Tongue (tissue), 2 donors: Measurements from ENCODE around the gene DHX8. TPM values are rescaled to one million over a fixed set of nuclear protein-coding genes. Genes with fewer than 3 reads are reported as not detected.

ENCODE experiments used
- DNase-seq: peaks from one replicate; pipeline ENCODE4 v3.0.0-alpha.2; 2015
- total RNA-seq: library from RNA; depleted of rRNA; stranded (reverse); fragments of >200 nt; gene quantifications from one replicate; pipeline ENCODE4 v1.2.3, GENCODE V29; 2014

Gene DHX8
- total RNA-seq, 1 donor from 2014 or later: 34.4 TPM

DNA sequence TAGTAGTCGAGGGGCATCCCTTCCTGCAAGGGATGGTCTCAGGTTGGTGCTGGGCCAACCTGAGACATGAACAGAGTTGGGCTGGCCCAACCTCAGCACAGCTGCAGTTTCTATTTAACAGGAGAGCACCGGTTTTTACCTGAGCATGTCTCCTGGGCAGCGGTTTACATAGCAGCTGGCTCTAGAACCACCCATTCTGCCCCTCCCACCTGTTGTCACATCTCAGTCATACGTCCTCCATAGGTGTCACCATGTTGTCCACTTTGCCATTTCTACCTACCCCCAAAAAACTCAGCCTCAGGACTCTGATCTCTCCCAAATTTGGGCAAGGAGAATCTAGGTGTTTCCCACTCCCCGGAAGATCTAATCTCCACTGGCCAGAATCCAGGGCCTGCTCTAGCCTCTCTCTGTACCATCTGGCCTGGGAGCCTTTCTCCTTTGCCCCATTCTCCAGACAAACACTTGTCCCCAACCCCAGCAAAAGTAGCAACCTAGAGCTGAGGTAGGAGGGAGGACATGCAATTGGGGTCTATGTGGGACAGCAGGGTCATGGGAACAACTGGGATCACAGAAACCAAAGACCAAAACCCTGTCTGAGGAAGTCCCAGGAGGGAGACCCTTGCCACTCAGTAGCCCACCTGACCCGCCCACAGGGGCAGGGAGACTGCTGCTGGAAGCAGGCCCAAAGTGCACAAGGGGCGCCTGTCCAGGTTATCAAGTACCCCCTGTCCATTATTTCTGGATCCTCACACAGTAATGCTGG is 43.3 kb downstream of the DHX8 start:
- DNase-seq: no peak

DNA sequence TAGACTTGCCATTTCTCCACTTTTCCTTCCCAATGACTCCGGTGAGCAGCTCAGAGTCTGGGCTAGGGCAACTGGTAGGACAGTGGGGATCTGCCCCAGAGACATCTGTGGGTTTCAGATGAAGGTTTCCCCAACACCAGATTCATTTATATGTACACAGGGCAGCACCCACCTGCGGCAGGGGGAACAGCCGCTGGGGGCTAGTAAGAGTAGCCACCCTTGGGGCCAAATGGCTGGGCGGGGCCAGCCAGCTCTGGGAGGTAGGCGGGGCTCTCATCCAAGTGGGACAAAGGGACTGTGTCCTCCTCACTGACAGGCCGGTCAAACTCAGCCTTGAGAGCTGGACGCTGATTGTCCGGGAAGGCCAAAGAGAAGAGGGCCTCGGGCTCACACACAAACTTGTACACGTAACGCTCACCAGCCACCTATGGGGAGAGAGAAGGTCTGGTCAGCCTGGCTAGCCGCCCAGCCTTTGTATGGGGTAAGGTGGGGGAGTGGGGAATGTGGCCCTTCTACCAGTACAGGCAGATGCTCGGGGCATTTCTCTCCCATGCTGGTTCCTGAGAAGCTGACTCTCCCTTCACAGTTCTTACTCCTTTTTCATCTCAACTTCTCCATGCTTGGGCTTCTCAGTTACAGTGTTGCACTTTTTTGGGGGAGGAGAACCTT is 44.7 kb downstream of the DHX8 start:
- no peak for DNase-seq

DNA sequence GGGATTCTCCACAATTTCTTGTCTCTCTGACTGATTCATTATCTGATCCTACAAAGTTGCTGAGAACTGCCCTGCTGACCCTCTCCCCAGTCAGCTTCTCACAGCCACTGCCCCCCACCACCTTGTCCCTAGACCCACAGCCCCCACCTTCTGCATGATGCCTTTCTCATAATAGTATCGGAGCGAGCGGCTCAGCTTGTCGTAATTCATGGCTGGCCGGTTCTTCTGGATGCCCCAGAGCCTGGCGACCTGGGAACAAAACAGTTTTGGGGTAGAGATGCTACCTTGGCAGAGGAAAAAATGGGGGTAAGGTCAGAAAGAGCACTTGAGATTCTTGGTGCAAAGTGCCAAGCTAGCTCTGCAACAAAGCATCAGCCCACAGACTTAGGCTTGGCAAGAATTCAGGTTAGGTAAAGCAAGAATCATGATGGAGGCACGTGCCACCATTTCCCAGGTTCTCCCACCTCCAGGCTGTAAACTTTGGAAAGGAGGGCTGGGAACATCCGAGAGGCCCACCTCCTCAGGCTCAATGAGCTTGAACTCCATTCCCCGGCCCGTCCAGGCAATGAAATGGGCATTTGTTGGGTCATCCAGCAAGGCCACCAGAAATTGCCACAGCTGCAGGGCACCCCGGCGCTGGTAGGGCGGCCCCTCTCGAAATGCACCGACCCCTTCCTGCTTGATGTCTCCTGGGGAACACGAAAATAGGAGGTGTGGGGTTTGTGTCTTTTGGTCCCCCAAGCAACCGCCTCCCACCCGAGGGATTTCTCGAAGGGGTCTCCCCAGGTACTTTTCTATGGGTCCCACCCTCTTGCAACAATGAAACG is 45.4 kb downstream of the DHX8 start:
- DNase-seq: no peak

DNA sequence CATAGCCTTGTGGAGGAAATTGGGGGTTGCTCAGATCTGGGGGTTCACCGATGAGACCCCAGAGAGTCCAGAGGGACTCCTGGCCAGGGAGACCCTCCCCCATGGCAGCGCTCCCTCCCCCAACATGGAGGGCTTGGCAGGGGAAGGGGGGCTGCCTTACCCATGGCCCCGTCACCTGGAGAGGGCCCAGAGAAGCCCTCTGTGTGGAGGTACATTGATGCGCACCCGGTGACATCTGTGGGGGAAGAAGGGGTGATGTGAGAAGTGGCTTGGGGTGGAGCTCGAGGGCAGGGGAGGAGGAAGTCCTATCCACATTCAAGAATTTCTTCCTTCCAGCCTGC is 46.1 kb downstream of the DHX8 start:
- no peak for DNase-seq

DNA sequence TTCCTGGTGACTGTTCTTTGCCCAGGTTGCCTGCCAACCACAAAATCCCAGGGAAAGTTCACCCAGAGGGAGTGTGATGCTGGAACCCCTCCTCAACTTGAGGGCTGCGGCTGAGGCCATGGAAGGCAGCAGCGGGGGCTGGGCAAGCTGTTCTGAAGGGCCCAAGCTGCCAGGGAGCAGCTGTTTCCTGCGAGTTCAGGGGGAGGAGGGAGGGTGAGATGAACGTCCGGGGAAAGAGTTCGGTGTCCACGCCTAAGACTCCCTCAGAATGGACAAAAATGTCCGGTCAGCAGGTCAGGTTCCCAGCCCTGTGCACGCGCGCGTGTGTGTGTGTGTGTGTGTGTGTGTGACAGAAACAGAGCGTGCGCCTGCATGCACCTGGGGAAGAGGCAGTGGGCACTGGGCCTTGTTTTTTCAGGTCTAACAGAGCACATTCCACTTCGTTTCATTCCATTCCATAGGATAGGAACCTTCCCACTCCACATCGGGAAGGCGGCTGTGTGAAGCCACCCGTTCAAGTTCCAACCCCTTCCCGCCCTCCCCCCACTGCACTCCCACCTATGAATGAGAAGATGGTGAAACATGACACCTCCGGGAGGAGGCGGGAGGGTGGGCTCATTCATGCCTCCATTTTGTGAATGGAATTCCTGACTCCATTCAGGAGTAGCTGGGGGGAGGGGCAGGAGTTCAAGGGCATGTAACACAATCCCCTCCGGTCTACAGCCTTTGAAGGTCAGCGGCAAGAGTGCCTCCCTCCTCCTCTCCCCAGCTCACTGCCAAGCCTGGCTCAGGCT is 46.7 kb downstream of the DHX8 start:
- DNase-seq: peak; percentile 97

DNA sequence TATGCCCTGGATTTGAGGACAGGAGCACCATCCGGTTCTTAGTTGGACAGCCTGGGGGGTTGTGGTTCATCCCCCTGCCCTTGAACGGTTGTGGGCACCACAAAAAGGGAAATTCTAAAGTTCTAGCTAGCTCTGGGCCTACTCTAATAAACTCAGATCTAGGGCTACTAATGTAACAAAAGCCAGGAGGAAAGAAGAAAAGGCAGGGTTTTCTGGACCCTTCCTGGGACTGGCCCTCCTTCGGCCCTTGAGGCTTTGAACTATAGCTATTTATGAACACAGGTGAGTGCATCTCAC is 47.3 kb downstream of the DHX8 start:
- DNase-seq: no peak

DNA sequence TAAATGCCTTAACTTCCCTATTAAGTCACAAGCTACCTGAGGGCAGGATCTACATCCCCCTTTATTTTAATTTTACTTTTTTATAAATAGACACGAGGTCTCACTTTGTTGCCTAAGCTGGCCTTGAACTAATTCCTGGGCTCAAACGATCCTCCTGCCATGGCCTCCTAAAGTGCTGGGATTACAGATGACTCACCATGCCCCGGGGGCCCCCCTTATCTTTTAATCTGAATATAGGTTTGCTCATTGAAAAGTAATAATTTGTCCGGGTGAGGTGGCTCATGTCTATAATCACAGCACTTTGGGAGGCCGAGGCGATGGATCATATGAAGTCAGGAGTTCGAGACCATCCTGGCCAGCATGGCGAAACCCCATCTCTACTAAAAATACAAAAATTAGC is 48.2 kb downstream of the DHX8 start:
- no peak for DNase-seq

DNA sequence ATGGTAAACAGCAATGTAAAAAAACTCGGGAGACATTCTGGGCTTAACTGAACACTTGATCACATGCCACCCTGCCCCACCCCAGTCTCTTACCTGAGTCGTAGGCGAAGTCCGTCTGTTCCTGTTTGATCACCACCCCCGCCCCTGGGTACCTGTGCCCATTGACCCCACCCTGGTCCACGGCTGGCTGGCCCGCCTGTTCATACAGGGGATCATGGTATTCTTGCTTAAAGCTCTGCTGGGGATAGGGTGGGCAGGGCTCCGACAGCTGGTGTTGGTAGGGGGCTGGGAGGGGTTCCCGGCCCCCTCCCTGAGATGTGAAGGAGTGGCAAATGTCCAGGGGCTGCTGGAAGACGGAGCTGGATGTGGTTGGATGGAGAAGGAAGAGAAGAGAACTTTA is 48.8 kb downstream of the DHX8 start:
- no peak for DNase-seq

DNA sequence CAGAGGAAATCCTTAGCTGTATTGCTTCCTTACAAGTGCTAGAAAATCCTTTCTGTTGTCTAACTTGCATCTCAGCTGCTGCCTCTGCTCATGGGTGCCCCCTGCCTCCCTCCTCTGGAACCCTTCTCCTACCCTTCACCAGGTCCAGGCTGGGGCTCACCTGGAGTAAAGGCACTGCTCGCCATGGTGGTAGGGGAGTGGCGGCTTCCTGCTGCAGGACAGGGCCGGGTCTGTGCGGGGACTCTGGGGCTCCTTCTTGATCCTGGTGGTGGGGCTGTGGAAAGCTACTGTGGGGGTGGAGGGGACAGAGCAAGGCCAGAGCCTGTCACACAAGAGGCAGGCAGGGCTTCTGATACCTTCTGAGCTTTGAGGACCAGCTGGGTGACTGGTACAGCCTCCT is 49.9 kb downstream of the DHX8 start:
- no peak for DNase-seq

DNA sequence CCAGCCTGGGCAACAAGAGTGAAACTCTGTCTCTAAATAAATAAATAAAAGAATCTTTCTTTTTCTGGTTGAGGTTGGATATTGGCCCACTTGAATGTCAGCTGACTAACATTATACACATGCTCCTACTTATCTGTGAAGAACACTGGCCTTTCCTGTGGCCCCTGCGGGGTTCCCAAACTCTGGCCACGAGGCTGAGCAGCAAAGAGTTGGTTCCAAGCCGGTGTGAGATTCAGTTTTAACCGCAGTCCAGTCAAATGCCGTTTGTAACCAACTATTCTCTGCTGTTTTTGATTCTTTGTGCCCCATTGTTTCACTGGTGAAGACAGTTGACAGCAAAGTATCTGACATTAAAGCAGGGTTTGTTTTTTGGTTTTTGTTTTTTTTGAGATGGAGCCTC is 51.1 kb downstream of the DHX8 start:
- DNase-seq: no peak

DNA sequence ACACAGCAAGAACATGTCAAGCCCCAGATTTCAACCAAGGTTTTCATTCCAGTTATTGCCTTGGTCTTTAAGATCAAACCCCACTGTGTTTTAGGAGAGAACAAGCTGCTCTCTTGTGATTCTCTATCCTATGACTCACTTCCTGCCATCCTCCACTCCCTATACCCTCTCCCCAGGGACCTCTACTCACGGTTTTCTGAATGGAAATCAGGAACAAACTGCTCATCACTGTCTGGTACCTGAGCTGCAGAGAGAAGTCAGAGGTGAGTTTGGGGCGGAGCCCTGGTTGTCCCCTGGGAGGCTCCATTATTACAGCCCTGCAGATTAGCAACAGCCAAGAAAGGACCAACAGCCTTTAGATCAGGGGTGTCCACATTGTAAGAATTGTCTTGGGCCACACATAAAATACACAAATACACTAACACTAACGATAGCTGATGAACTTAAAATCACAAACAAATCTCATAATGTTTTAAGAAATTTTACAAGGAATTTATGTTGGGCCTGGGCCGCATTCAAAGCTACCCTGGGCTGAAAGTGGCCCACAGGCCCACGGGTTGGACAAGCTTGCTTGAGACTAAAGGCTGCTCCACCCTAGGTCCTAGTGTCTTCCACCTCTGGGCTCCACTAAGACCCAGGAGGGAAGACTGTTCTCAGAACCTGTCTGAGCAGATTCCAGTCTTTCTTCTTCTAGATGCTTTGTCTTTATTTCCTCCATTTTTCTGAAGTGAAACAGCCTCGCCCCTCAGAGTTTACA is 52.6 kb downstream of the DHX8 start:
- no peak for DNase-seq

DNA sequence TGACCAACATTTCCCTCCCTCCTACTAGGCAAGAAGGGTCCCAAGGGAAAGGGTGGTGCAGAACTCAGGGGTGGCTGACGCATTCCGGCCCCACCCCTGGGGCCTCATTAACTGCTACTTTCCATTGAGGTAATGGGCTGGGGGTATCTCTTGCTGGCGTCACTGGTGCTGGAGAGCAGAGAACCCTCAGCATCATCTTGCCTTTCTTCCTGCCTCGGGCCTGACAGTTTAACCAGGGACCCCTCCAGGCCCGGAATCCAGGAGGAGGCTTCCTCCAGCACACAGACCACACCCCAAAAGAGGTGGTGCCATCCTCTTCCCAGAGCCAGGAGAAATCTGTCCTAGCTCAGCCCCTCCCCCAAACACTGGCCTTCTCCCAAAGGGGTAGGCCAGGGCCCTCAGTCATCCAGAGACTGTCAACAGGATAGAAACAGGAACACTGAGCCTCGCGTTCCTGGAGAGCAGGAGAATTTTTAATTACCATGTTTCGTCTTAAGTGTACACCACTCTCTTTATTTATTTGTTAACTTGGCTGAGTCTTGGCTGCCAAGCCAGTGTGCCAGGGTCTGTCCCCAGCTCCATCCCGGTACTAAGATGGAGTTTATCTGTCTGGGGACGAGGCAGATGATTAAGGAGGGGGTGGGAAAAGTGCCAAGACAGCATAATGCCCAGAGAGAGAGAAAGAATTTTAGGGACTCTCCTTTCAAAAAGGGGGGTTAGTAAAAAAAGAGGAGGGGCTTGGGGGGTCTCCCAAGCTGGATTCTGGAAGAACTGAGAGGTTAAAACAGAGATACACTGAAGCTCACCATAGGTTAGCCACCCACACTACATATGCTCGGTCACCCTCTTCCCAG is 57.3 kb downstream of the DHX8 start:
- no peak for DNase-seq

DNA sequence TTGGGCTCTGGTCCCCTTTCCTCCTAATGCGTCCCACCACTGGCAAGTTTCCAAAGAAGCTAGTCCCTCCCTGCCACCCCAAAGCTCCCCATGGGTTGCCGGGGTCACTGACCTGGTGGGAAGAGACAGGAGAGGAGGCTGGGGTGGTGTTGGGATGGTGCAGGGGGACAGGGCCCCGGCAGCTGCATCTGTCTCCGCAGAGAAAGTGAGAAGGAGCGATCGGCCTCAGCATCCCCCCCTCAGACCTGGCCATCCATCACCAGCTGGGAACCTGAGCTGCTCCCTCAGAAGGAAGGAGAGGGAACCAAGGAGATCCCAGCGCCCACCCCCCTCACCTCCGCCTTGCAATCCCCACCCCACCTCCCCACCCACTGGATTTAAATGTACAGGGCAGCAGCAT is 59.1 kb downstream of the DHX8 start:
- DNase-seq: no peak

DNA sequence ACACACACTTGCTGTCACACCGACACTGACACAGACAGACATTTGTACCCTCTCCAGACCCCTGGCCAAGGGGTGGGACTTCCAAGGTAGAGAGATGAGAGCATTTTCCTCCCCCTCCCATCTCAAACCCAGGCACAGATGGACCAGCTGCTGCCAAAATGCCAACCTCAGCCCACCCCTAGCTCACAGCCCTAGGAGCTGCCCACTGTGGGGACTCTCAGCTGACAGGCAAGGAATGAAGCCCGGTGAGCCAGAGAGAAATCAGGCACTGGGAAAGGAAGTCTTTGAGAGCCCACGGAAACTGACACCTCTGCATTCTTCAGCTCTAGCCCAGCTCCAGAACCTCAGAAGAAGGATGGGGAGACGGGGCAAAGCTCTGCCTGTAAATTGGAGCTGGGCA is 59.5 kb downstream of the DHX8 start:
- no peak for DNase-seq

DNA sequence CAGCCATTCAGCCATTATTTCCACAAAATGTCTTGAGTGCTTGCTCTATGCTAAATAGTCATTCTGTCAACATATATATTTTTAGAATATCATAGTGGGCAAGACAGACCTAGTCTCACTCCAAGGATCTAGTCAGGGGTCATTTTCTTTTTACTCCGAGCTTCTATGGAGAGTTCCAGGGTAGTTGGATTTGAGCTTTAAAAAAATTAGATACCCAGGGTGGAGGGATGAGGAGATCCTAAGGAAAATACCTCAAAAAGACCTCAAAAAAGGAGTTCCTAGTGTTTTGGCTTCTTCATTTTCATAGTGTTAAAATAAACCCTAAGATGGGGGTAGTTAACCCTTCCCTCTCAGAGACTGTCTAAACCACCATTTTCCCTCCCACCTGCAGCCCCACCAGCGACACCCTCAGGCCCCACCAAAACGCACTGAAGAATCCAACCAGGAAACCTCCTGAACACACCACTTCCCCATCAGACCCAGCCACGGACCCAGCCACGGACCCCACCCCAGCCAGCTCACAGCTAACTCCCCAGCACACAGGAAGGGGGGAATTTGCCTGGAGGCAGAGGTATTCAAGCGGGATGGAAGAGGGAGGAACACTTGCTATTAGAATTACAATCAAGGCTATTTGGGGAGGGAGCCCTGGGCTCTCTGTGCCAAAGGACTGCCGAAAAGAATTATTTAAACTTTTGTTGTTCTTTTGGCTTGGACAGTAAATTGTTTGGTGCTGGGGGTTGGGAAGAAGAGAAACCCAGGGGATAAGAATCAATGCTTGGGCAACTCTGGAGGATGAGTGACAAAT is 60.2 kb downstream of the DHX8 start:
- DNase-seq: no peak

DNA sequence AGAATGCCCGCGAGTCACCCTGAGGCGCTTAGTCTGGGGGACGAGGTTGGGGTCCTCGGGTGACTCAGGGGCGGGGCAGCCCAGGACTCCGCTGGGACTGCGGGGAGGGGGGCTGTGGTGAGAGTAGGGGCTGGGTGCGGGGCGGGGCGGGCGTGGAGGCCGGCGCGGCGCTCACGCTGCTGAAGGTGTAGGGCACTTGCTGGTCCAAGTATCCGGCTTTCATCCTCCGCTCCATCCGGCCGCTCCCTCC is 61.5 kb downstream of the DHX8 start:
- no peak for DNase-seq

DNA sequence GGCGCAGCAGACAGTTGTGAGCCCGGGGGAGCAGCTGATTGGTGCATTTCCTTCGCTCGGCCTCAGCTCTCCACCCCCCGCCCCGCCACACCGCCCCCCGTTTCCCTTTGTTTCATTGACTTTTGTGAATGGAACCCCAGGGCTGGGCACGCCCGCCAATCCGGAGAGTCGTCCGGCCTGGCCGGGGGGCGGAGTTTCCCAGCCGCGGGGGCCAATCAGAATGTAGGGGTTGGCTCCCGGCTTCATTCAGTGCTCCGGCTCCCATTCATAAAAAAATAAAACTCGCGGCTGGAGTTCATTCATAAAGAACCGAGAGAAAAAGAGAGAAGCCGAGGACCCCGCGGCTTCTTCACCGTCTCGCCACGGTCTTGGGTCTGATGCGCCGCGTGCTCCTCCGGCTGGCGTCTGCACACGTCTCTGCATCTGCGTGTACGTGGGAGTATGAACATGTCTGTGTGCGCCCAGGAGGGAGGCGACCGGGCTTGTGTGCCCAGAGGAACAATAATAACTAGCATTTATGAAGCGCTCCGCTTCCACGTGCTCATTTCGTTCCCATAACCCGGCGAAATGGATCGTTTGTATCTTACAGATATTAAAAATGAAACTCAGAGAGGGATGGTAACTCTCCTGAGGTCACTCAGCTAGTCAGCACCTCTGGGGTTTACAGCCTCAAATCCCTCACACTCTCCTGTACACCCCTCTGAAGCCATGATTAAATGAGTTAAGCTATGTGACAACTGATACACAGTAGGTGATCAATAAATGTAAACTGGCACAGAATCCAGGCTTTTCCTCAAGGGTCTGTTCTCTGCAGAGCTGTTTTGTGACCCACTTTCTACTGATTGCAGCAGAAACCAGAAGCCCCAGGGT is 62.8 kb downstream of the DHX8 start, which contains the start of gene ETV4:
Gene ETV4 (minus strand): TSS at position 22 of the 870 bp plus-strand sequence. CDS start 723 bp downstream, outside the sequence.
- peak; percentile 96 for DNase-seq

DNA sequence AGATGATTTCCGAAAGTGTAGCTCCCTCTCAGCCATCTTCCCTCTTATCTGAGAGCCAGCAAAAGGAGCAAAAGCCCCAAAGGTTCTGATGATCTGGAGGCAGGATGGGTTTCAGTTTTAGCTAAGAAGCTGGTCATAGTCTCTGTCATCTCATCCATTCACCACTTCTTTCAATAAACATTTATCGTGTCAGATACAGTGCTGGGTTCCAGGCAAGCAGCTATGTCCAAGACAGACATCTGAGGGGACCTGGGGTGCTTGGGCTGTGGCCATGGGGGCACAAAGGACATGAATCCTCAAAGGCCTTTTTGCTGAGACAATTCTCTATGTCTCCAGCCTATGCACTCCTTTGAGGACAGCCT is 63.4 kb downstream of the DHX8 start:
- no peak for DNase-seq

DNA sequence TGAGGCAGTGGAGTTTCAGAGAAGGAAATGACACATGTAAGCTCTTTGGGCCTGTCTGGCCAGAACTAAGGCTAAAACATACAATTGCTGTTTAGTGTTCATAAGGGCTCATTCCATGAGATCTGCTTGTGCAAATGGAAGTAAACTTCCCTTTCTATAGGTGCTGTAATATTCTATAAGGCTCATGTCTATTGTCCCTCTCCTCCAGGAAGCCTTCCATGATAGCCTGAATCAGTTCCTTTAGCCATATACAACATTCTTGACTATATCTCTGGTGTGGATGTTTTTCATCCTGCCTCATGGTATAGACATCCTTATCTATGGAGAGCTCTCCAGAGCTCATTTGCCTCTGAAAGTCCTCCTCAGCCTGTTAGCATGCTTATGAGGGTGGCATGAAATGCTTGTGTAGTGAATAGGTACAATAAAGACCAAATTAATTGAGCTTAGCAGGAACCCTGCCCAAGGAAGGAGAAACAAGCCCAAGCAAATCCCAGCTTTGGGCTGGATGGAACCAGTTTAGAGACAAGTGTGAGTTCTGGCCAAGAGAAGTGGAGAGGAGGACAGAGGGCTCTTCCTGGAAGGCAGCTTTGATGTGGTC is 64.0 kb downstream of the DHX8 start:
- no peak for DNase-seq
